HEK293 (cell line): ENCODE data around the gene CTSD.

ENCODE experiments used
- PRDM1 ChIP-seq: fragments of 450-650 bp; formaldehyde crosslinking; IDR thresholded peaks from 2 replicates; pipeline ENCODE4; 2016; ENCODE audit warnings: missing biosample characterization, missing genetic modification characterization
- SETDB1 ChIP-seq: IDR thresholded peaks from one replicate; pipeline ENCODE4 v1.6.1; 2017; ENCODE audit warnings: mild to moderate bottlenecking, low read length, moderate library complexity, mixed read lengths; ENCODE audit not compliant: insufficient read length
- ZNF211 ChIP-seq: fragments of 450-650 bp; formaldehyde crosslinking; IDR thresholded peaks from 2 replicates; pipeline ENCODE4 v1.5.1; 2016; ENCODE audit warnings: low read depth, missing biosample characterization, missing genetic modification characterization
- ZNF274 ChIP-seq, 2 experiments: fragments of 200-500 bp in 1 of 2; fragments of 450-650 bp in 1 of 2; sonication (Bioruptor generic) in 1 of 2; formaldehyde crosslinking in 1 of 2; IDR thresholded peaks; 2 replicates each; pipeline versions ENCODE4 v1.5.1 to v1.6.1; 2014 to 2016; ENCODE audit warnings: borderline replicate concordance in 1 of 2, inconsistent platforms in 1 of 2, low read length in 1 of 2, missing biosample characterization in 1 of 2, missing genetic modification characterization in 1 of 2
- ZNF311 ChIP-seq: fragments of 450-650 bp; formaldehyde crosslinking; IDR thresholded peaks from 2 replicates; pipeline ENCODE4 v1.5.1; 2017; ENCODE audit warnings: missing biosample characterization, missing genetic modification characterization, borderline replicate concordance
- ZNF350 ChIP-seq: fragments of 450-650 bp; formaldehyde crosslinking; IDR thresholded peaks from 2 replicates; pipeline ENCODE4 v1.5.0; 2017; ENCODE audit warnings: missing biosample characterization, mild to moderate bottlenecking, missing genetic modification characterization
- ZNF391 ChIP-seq: fragments of 450-650 bp; formaldehyde crosslinking; IDR thresholded peaks from 2 replicates; pipeline ENCODE4 v1.5.1; 2016; ENCODE audit warnings: low read depth, missing biosample characterization, missing genetic modification characterization, borderline replicate concordance
- ZNF510 ChIP-seq: fragments of 450-650 bp; formaldehyde crosslinking; IDR thresholded peaks from 2 replicates; pipeline ENCODE4 v1.5.1; 2018; ENCODE audit warnings: mild to moderate bottlenecking, missing genetic modification characterization, missing biosample characterization; ENCODE audit not compliant: insufficient replicate concordance
- ZNF558 ChIP-seq: fragments of 450-650 bp; formaldehyde crosslinking; IDR thresholded peaks from 2 replicates; pipeline ENCODE4 v1.5.1; 2016; ENCODE audit warnings: missing biosample characterization, missing genetic modification characterization
- ZNF596 ChIP-seq: fragments of 450-650 bp; IDR thresholded peaks from 2 replicates; pipeline ENCODE4 v1.5.0; 2018; ENCODE audit warnings: missing biosample characterization, mild to moderate bottlenecking, missing genetic modification characterization, moderate library complexity
- ZNF670 ChIP-seq: fragments of 450-650 bp; formaldehyde crosslinking; IDR thresholded peaks from 2 replicates; pipeline ENCODE4 v1.5.1; 2016; ENCODE audit warnings: missing biosample characterization, missing genetic modification characterization, low read depth
- TF ChIP-seq, protein P1 (sequence below): fragments of 450-650 bp; formaldehyde crosslinking; IDR thresholded peaks from 2 replicates; pipeline ENCODE4 v1.5.1; 2016; ENCODE audit warnings: missing biosample characterization, missing genetic modification characterization
- TF ChIP-seq, protein P2 (sequence below): fragments of 450-650 bp; formaldehyde crosslinking; IDR thresholded peaks from 2 replicates; pipeline ENCODE4 v1.5.1; 2016; ENCODE audit warnings: missing biosample characterization, missing genetic modification characterization
- TF ChIP-seq, protein P3 (sequence below): fragments of 450-650 bp; formaldehyde crosslinking; IDR thresholded peaks from 2 replicates; pipeline ENCODE4 v1.5.1; 2016; ENCODE audit warnings: missing biosample characterization, missing genetic modification characterization

DNA sequence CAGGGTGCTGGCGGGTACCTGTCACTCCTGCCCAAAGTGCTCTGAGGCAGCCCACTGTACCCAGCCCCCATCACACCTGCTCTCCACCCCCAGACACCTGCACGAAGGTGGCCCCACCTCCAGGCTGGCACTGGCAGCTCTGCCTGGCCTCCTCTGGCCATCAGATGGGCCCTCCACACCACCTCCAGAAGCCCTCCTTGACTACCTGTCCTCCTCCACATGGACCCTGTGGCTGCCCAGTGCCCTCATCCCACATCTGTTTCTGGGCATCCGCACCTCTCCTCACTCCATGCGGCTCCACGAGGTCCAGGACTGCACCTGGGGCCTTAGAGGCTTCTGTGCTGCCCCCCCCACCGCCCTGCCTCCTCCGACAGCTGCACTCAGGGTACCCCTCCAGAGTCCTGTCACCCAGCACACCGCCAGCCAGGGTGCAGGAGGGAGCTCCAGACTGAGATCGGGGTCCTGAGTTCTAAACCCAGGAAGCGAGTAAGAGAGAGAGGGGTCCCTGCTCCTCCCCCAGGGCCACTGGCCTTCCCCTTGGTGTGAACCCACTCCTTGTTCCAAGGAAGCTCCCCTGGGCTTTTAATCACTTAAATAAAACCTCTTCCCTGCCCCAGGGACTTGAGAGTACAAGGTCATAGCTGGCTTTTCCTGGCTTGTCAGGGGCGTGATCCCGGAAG lies 1.7 kb downstream of the CTSD start:
- TF ChIP-seq, protein P1, sequence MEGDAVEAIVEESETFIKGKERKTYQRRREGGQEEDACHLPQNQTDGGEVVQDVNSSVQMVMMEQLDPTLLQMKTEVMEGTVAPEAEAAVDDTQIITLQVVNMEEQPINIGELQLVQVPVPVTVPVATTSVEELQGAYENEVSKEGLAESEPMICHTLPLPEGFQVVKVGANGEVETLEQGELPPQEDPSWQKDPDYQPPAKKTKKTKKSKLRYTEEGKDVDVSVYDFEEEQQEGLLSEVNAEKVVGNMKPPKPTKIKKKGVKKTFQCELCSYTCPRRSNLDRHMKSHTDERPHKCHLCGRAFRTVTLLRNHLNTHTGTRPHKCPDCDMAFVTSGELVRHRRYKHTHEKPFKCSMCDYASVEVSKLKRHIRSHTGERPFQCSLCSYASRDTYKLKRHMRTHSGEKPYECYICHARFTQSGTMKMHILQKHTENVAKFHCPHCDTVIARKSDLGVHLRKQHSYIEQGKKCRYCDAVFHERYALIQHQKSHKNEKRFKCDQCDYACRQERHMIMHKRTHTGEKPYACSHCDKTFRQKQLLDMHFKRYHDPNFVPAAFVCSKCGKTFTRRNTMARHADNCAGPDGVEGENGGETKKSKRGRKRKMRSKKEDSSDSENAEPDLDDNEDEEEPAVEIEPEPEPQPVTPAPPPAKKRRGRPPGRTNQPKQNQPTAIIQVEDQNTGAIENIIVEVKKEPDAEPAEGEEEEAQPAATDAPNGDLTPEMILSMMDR (tag by site-specific recombination), result no peak
- TF ChIP-seq ZNF211 (tag by site-specific recombination) (no peak), ZNF311 (no peak), ZNF670 (no peak), ZNF350 (tag by site-specific recombination) (no peak), ZNF596 (tag by site-specific recombination) (no peak), ZNF510 (tag by site-specific recombination) (no peak), PRDM1 (tag by site-specific recombination) (no peak), ZNF558 (tag by site-specific recombination) (no peak), ZNF274 (IDR thresholded peaks at IDR 0.05; ENCODE audit: low read length) (no peak), ZNF274 (tag by site-specific recombination; IDR thresholded peaks at IDR 0.05; ENCODE audit: borderline replicate concordance) (no peak), ZNF391 (tag by site-specific recombination) (no peak), SETDB1 (no peak)
- TF ChIP-seq, protein P2, sequence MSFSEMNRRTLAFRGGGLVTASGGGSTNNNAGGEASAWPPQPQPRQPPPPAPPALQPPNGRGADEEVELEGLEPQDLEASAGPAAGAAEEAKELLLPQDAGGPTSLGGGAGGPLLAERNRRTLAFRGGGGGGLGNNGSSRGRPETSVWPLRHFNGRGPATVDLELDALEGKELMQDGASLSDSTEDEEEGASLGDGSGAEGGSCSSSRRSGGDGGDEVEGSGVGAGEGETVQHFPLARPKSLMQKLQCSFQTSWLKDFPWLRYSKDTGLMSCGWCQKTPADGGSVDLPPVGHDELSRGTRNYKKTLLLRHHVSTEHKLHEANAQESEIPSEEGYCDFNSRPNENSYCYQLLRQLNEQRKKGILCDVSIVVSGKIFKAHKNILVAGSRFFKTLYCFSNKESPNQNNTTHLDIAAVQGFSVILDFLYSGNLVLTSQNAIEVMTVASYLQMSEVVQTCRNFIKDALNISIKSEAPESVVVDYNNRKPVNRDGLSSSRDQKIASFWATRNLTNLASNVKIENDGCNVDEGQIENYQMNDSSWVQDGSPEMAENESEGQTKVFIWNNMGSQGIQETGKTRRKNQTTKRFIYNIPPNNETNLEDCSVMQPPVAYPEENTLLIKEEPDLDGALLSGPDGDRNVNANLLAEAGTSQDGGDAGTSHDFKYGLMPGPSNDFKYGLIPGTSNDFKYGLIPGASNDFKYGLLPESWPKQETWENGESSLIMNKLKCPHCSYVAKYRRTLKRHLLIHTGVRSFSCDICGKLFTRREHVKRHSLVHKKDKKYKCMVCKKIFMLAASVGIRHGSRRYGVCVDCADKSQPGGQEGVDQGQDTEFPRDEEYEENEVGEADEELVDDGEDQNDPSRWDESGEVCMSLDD (tag by site-specific recombination), result no peak
- TF ChIP-seq, protein P3, sequence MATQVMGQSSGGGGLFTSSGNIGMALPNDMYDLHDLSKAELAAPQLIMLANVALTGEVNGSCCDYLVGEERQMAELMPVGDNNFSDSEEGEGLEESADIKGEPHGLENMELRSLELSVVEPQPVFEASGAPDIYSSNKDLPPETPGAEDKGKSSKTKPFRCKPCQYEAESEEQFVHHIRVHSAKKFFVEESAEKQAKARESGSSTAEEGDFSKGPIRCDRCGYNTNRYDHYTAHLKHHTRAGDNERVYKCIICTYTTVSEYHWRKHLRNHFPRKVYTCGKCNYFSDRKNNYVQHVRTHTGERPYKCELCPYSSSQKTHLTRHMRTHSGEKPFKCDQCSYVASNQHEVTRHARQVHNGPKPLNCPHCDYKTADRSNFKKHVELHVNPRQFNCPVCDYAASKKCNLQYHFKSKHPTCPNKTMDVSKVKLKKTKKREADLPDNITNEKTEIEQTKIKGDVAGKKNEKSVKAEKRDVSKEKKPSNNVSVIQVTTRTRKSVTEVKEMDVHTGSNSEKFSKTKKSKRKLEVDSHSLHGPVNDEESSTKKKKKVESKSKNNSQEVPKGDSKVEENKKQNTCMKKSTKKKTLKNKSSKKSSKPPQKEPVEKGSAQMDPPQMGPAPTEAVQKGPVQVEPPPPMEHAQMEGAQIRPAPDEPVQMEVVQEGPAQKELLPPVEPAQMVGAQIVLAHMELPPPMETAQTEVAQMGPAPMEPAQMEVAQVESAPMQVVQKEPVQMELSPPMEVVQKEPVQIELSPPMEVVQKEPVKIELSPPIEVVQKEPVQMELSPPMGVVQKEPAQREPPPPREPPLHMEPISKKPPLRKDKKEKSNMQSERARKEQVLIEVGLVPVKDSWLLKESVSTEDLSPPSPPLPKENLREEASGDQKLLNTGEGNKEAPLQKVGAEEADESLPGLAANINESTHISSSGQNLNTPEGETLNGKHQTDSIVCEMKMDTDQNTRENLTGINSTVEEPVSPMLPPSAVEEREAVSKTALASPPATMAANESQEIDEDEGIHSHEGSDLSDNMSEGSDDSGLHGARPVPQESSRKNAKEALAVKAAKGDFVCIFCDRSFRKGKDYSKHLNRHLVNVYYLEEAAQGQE, result no peak
